ENCODE measurements around the gene STARD3NL.
"Not testable (repeated sequence)": the region's sequence is repeated elsewhere in the genome, so short reads cannot be mapped to it uniquely, and the experiment has no call there.

Gene STARD3NL

GRCh38 chr7:38223306-38223705 lies 45.3 kb downstream of the STARD3NL start:
- H3K4me1 Mint-ChIP-seq (ENCODE audit: low read depth): peaks cover 24% of the 10 kb centered on the region
- H3K36me3 Mint-ChIP-seq (ENCODE audit: low read depth): peaks cover 44% of the 10 kb centered on the region
- H3K4me3 Mint-ChIP-seq: no peak overlapping the region
- H3K27ac Mint-ChIP-seq: no peak overlapping the region
- no peaks in the 10 kb centered on the region for H3K27me3 Mint-ChIP-seq (ENCODE audit: low read depth)
- H3K9me3 Mint-ChIP-seq: no peaks in the 10 kb centered on the region

GRCh38 chr7:38224392-38224791 lies 46.3 kb downstream of the STARD3NL start:
- Mint-ChIP-seq H3K36me3 (ENCODE audit: low read depth) (peaks cover 44% of the 10 kb centered on the region), H3K27me3 (ENCODE audit: low read depth) (no peaks in the 10 kb centered on the region), H3K27ac (no peak overlapping the region), H3K4me1 (ENCODE audit: low read depth) (peaks cover 28% of the 10 kb centered on the region), H3K4me3 (no peak overlapping the region), H3K9me3 (no peaks in the 10 kb centered on the region)

- Mint-ChIP-seq H3K27ac (no peak overlapping the region), H3K4me1 (ENCODE audit: low read depth) (peaks cover 43% of the 10 kb centered on the region), H3K27me3 (ENCODE audit: low read depth) (no peaks in the 10 kb centered on the region), H3K4me3 (no peak overlapping the region), H3K36me3 (ENCODE audit: low read depth) (peaks cover 32% of the 10 kb centered on the region), H3K9me3 (no peaks in the 10 kb centered on the region)
Observed at GRCh38 chr7:38229386-38229785, 51.3 kb downstream of the STARD3NL start.

- Mint-ChIP-seq H3K27ac (no peak overlapping the region), H3K4me3 (no peak overlapping the region), H3K36me3 (ENCODE audit: low read depth) (peaks cover 29% of the 10 kb centered on the region), H3K9me3 (no peaks in the 10 kb centered on the region), H3K27me3 (ENCODE audit: low read depth) (no peaks in the 10 kb centered on the region), H3K4me1 (ENCODE audit: low read depth) (peaks cover 46% of the 10 kb centered on the region)
Observed at GRCh38 chr7:38229884-38230642, 52.0 kb downstream of the STARD3NL start.

- Mint-ChIP-seq H3K4me3 (peak overlapping the region; percentile 65), H3K36me3 (ENCODE audit: low read depth) (peaks cover 17% of the 10 kb centered on the region), H3K27me3 (ENCODE audit: low read depth) (no peaks in the 10 kb centered on the region), H3K27ac (peak overlapping the region; percentile 89), H3K4me1 (ENCODE audit: low read depth) (peaks cover 52% of the 10 kb centered on the region), H3K9me3 (no peaks in the 10 kb centered on the region)
Observed at GRCh38 chr7:38232502-38233366, 54.7 kb downstream of the STARD3NL start.

GRCh38 chr7:38234759-38235158 lies 56.7 kb downstream of the STARD3NL start:
- H3K9me3 Mint-ChIP-seq; H3K4me3 Mint-ChIP-seq; H3K27me3 Mint-ChIP-seq (ENCODE audit: low read depth): not testable (repeated sequence)
- H3K27ac Mint-ChIP-seq: peak overlapping the region; percentile 49
- peaks cover 11% of the 10 kb centered on the region for H3K36me3 Mint-ChIP-seq (ENCODE audit: low read depth)
- H3K4me1 Mint-ChIP-seq (ENCODE audit: low read depth): peaks cover 44% of the 10 kb centered on the region

- Mint-ChIP-seq H3K36me3 (ENCODE audit: low read depth) (peaks cover 6% of the 10 kb centered on the region), H3K27me3 (ENCODE audit: low read depth) (no peaks in the 10 kb centered on the region), H3K9me3 (no peaks in the 10 kb centered on the region), H3K4me1 (ENCODE audit: low read depth) (peaks cover 41% of the 10 kb centered on the region), H3K27ac (no peak overlapping the region), H3K4me3 (no peak overlapping the region)
Observed at GRCh38 chr7:38235606-38236005, 57.6 kb downstream of the STARD3NL start.

GRCh38 chr7:38239129-38239528 lies 61.1 kb downstream of the STARD3NL start:
- not testable (repeated sequence) for H3K9me3 Mint-ChIP-seq; H3K4me3 Mint-ChIP-seq; H3K27me3 Mint-ChIP-seq (ENCODE audit: low read depth)

GRCh38 chr7:38241071-38241470 lies 63.0 kb downstream of the STARD3NL start:
- Mint-ChIP-seq H3K27me3 (ENCODE audit: low read depth) (peaks cover 5% of the 10 kb centered on the region), H3K27ac (no peak overlapping the region), H3K9me3 (no peaks in the 10 kb centered on the region), H3K4me1 (ENCODE audit: low read depth) (peaks cover 7% of the 10 kb centered on the region), H3K4me3 (no peak overlapping the region), H3K36me3 (ENCODE audit: low read depth) (no peaks in the 10 kb centered on the region)

More at GRCh38 chr7:38239129-38239528, 61.1 kb downstream of the STARD3NL start:
- H3K36me3 Mint-ChIP-seq (ENCODE audit: low read depth); H3K27ac Mint-ChIP-seq: not testable (repeated sequence)
- peaks cover 13% of the 10 kb centered on the region for H3K4me1 Mint-ChIP-seq (ENCODE audit: low read depth)

- no peaks in the 10 kb centered on the region for H3K36me3 Mint-ChIP-seq (ENCODE audit: low read depth)
- H3K27ac Mint-ChIP-seq: no peak overlapping the region
- H3K9me3 Mint-ChIP-seq: no peaks in the 10 kb centered on the region
- H3K4me1 Mint-ChIP-seq (ENCODE audit: low read depth): peaks cover 3% of the 10 kb centered on the region
- H3K27me3 Mint-ChIP-seq (ENCODE audit: low read depth): peaks cover 5% of the 10 kb centered on the region
- H3K4me3 Mint-ChIP-seq: no peak overlapping the region
Observed at GRCh38 chr7:38242814-38243213, 64.8 kb downstream of the STARD3NL start.

- H3K4me1 Mint-ChIP-seq (ENCODE audit: low read depth); H3K36me3 Mint-ChIP-seq (ENCODE audit: low read depth); H3K4me3 Mint-ChIP-seq: not testable (repeated sequence)
Observed at GRCh38 chr7:38243345-38243744, 65.3 kb downstream of the STARD3NL start.

GRCh38 chr7:38244516-38244915 lies 66.5 kb downstream of the STARD3NL start:
- H3K36me3 Mint-ChIP-seq (ENCODE audit: low read depth): peaks cover 11% of the 10 kb centered on the region
- no peak overlapping the region for H3K4me3 Mint-ChIP-seq
- H3K4me1 Mint-ChIP-seq (ENCODE audit: low read depth): peaks cover 9% of the 10 kb centered on the region
- H3K27ac Mint-ChIP-seq: no peak overlapping the region
- H3K9me3 Mint-ChIP-seq: no peaks in the 10 kb centered on the region
- H3K27me3 Mint-ChIP-seq (ENCODE audit: low read depth): peaks cover 5% of the 10 kb centered on the region

More at GRCh38 chr7:38243345-38243744, 65.3 kb downstream of the STARD3NL start:
- H3K9me3 Mint-ChIP-seq; H3K27ac Mint-ChIP-seq; H3K27me3 Mint-ChIP-seq (ENCODE audit: low read depth): not testable (repeated sequence)

- Mint-ChIP-seq H3K36me3 (ENCODE audit: low read depth) (peaks cover 11% of the 10 kb centered on the region), H3K27ac (no peak overlapping the region), H3K4me3 (no peak overlapping the region), H3K4me1 (ENCODE audit: low read depth) (peaks cover 9% of the 10 kb centered on the region), H3K27me3 (ENCODE audit: low read depth) (peaks cover 5% of the 10 kb centered on the region), H3K9me3 (no peaks in the 10 kb centered on the region)
Observed at GRCh38 chr7:38245409-38245977, 67.4 kb downstream of the STARD3NL start.

GRCh38 chr7:38248069-38248567 lies 70.1 kb downstream of the STARD3NL start:
- Mint-ChIP-seq H3K4me3 (no peak overlapping the region), H3K4me1 (ENCODE audit: low read depth) (peaks cover 9% of the 10 kb centered on the region), H3K27me3 (ENCODE audit: low read depth) (peaks cover 5% of the 10 kb centered on the region), H3K9me3 (no peaks in the 10 kb centered on the region), H3K27ac (no peak overlapping the region), H3K36me3 (ENCODE audit: low read depth) (peaks cover 11% of the 10 kb centered on the region)
